Loucy (cell line): Measurements from ENCODE around the gene EFHB.
"Not testable (repeated sequence)": the region's sequence is repeated elsewhere in the genome, so short reads cannot be mapped to it uniquely, and the experiment has no call there.

ENCODE experiments used
- H2AFZ ChIP-seq: fragments of 200-600 bp; sonication (generic); 2 replicates; pipeline ENCODE4 v1.6.0; 2016; ENCODE audit warnings: antibody characterized with exemption, mild to moderate bottlenecking, low read length, moderate library complexity
- H3F3A ChIP-seq: fragments of 200-600 bp; 2 replicates; pipeline ENCODE4 v1.6.0; 2016; ENCODE audit warnings: antibody characterized with exemption, low read depth, mild to moderate bottlenecking
- H3K27me3 ChIP-seq: fragments of 200-600 bp; sonication (generic); 2 replicates; pipeline ENCODE4 v1.6.1; 2014; ENCODE audit warnings: low read length, mild to moderate bottlenecking; ENCODE audit not compliant: insufficient read depth, poor library complexity, severe bottlenecking
- H3K36me3 ChIP-seq: fragments of 200-600 bp; sonication (generic); 2 replicates; pipeline ENCODE4 v1.6.1; 2016; ENCODE audit warnings: low read length; ENCODE audit not compliant: insufficient read depth
- H3K4me1 ChIP-seq: fragments of 200-600 bp; sonication (generic); 2 replicates; pipeline ENCODE4 v1.5.1; 2014; ENCODE audit warnings: low read length, mild to moderate bottlenecking; ENCODE audit not compliant: insufficient read depth, poor library complexity, severe bottlenecking
- H3K4me2 ChIP-seq: fragments of 200-600 bp; sonication (generic); 2 replicates; pipeline ENCODE4 v1.6.0; 2014; ENCODE audit warnings: antibody characterized with exemption, low read length, low read depth, mild to moderate bottlenecking; ENCODE audit not compliant: poor library complexity, severe bottlenecking
- H3K4me3 ChIP-seq: fragments of 200-600 bp; sonication (generic); 2 replicates; pipeline ENCODE4 v1.5.1; 2014; ENCODE audit warnings: low read length, mild to moderate bottlenecking, mixed read lengths; ENCODE audit not compliant: poor library complexity, severe bottlenecking
- H3K79me2 ChIP-seq: fragments of 200-600 bp; sonication (generic); 2 replicates; pipeline ENCODE4 v1.6.1; 2014; ENCODE audit warnings: low read length; ENCODE audit not compliant: insufficient read depth
- H3K9ac ChIP-seq: fragments of 200-600 bp; sonication (generic); 2 replicates; pipeline ENCODE4 v1.6.0; 2014; ENCODE audit warnings: mild to moderate bottlenecking, low read depth, low read length, moderate library complexity; ENCODE audit not compliant: poor library complexity, severe bottlenecking
- H3K9me2 ChIP-seq: fragments of 200-600 bp; sonication (generic); replicated peaks from 2 replicates; pipeline ENCODE4 v1.6.1; 2016; ENCODE audit warnings: low read depth, low read length, mixed read lengths
- H3K9me3 ChIP-seq: fragments of 200-600 bp; sonication (generic); 2 replicates; pipeline ENCODE4 v1.6.1; 2014; ENCODE audit warnings: mild to moderate bottlenecking, antibody characterized with exemption, low read length, low read depth; ENCODE audit not compliant: insufficient read depth
- H4K20me1 ChIP-seq: fragments of 200-600 bp; sonication (generic); 2 replicates; pipeline ENCODE4 v1.6.0; 2014; ENCODE audit warnings: antibody characterized with exemption, low read length, mild to moderate bottlenecking; ENCODE audit not compliant: insufficient read depth, poor library complexity, severe bottlenecking
- EZH2phosphoT487 ChIP-seq: fragments of 200-600 bp; IDR thresholded peaks from 2 replicates; pipeline ENCODE4 v1.6.1; 2018; ENCODE audit warnings: antibody characterized with exemption, mild to moderate bottlenecking, moderate library complexity, borderline replicate concordance
- TF ChIP-seq, protein P1 (sequence below): fragments of 200-600 bp; sonication (generic); conservative IDR thresholded peaks from 2 replicates; pipeline ENCODE4 v1.5.1; 2014; ENCODE audit warnings: mild to moderate bottlenecking, antibody characterized with exemption, low read length

EFHB gene

DNA sequence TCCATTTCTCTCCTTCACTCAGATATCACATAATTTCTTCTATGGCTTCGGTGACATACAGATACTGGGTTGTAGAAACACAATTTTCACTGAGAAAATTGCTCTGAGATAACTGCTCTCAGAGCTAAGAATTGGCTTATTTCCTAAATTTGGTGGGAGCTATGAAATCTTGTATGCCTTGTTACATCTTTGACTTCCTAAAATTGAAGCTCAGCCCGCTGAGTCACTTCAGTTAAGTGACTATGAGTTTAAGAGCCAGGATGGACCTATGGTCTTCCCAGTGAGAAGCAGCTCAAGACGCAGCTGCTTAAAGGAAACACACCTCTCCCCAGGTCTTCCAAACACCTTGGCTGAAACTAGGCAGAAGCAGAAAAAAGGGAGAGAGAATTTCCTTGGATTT, 56.4 kb downstream of the EFHB start:
- Histone ChIP-seq H3K79me2 (no peaks in the 10 kb centered on the region), H3K36me3 (no peaks in the 10 kb centered on the region), H3K27me3 (no peaks in the 10 kb centered on the region), H2AFZ (no peak overlapping the region), H3K4me2 (no peak overlapping the region), H3K9me3 (no peaks in the 10 kb centered on the region), H3K4me1 (no peaks in the 10 kb centered on the region), H3F3A (no peaks in the 10 kb centered on the region), H3K4me3 (no peak overlapping the region), H3K9ac (no peak overlapping the region), H4K20me1 (no peaks in the 10 kb centered on the region), H3K9me2 (no peaks in the 10 kb centered on the region)
- TF ChIP-seq, protein P1, sequence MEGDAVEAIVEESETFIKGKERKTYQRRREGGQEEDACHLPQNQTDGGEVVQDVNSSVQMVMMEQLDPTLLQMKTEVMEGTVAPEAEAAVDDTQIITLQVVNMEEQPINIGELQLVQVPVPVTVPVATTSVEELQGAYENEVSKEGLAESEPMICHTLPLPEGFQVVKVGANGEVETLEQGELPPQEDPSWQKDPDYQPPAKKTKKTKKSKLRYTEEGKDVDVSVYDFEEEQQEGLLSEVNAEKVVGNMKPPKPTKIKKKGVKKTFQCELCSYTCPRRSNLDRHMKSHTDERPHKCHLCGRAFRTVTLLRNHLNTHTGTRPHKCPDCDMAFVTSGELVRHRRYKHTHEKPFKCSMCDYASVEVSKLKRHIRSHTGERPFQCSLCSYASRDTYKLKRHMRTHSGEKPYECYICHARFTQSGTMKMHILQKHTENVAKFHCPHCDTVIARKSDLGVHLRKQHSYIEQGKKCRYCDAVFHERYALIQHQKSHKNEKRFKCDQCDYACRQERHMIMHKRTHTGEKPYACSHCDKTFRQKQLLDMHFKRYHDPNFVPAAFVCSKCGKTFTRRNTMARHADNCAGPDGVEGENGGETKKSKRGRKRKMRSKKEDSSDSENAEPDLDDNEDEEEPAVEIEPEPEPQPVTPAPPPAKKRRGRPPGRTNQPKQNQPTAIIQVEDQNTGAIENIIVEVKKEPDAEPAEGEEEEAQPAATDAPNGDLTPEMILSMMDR, result no peak
- no peak for TF ChIP-seq EZH2phosphoT487

DNA sequence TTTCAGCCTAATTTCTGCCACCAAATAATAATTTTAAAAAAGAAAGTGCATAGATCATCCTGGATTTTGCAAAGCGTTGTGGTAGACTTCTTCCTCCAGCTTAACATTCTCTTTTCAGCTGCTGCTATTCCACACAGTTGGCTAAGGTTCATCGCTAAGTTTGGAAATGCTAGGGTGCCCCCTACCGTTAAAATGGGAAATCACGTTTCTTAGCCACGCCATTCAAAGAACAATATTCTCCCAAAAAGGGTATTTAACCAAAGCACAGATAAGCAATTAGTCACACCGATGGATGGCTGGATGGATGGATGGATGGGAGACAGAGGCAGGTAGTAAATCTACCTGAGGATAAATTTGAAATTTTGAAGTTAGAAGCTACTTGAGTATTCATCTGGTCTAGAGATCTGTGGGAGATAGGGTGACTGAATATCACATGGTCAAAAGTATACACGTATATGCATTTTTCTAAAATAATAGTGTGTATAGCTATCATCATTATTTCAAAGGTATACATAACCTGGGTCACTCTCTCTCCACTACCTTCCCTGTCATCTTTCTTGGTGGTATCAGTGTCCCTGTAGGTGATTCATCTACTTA, 67.2 kb downstream of the EFHB start:
- no peaks in the 10 kb centered on the region for H3K9me3 ChIP-seq
- H3K4me2 ChIP-seq, result peak overlapping the region; percentile 33
- no peaks in the 10 kb centered on the region for H4K20me1 ChIP-seq
- H3K9me2 ChIP-seq, result no peaks in the 10 kb centered on the region
- no peaks in the 10 kb centered on the region for H3F3A ChIP-seq
- no peak overlapping the region for H3K9ac ChIP-seq
- H3K79me2 ChIP-seq, result no peaks in the 10 kb centered on the region
- H3K4me1 ChIP-seq, result no peaks in the 10 kb centered on the region
- peaks cover 15% of the 10 kb centered on the region for H3K27me3 ChIP-seq
- H3K36me3 ChIP-seq, result no peaks in the 10 kb centered on the region
- H3K4me3 ChIP-seq, result no peak overlapping the region
- no peak overlapping the region for H2AFZ ChIP-seq
- TF ChIP-seq EZH2phosphoT487, result no peak
- TF ChIP-seq, protein P1, result peak; percentile 94

DNA sequence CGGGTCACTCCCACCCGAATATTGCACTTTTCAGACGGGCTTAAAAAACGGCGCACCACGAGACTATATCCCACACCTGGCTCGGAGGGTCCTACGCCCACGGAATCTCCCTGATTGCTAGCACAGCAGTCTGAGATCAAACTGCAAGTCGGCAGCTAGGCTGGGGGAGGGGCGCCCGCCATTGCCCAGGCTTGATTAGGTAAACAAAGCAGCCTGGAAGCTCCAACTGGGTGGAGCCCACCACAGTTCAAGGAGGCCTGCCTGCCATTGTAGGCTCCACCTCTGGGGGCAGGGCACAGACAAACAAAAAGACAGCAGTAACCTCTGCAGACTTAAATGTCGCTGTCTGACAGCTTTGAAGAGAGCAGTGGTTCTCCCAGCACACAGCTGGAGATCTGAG, 78.7 kb downstream of the EFHB start:
- H3K9me2 ChIP-seq, H3K4me3 ChIP-seq, H3K9ac ChIP-seq, H3K36me3 ChIP-seq, H3K4me2 ChIP-seq, H2AFZ ChIP-seq, H4K20me1 ChIP-seq, H3F3A ChIP-seq, H3K4me1 ChIP-seq, H3K79me2 ChIP-seq, H3K9me3 ChIP-seq, H3K27me3 ChIP-seq: not testable (repeated sequence)

DNA sequence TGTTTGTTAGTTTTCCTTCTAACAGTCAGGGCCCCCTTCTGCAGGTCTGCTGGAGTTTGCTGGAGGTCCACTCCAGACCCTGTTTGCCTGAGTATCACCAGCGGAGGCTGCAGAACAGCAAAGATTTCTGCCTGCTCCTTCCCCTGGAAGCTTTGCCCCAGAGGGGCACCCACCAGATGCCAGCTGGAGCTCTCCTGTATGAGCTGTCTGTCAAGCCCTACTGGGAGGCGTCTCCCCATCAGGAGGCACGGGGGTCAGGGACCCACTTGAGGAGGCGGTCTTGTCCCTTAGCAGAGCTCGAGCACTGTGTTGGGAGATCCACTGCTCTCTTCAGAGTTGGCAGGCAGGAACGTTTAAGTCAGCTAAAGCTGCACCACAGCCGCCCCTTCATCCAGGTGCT, 87.4 kb downstream of the EFHB start:
- not testable (repeated sequence) for H3K4me1 ChIP-seq, H3K79me2 ChIP-seq, H3K4me2 ChIP-seq, H3K36me3 ChIP-seq, H3K4me3 ChIP-seq, H3K9me2 ChIP-seq, H3F3A ChIP-seq, H2AFZ ChIP-seq, H3K9me3 ChIP-seq, H3K27me3 ChIP-seq, H4K20me1 ChIP-seq, H3K9ac ChIP-seq
